Coronary artery (tissue), 2 donors: ENCODE results near the gene CRYGN.

Source experiments
- DNase-seq: peaks from one replicate; pipeline ENCODE4 v3.0.0-alpha.2; 2017; ENCODE audit warnings: low spot score
- H3K27ac ChIP-seq, 2 donors: fragments of 200-600 bp; sonication (generic); one replicate each; pipeline ENCODE4 v1.5.1; 2016 to 2019
- H3K4me3 ChIP-seq: fragments of 200-600 bp; sonication (generic); 2 replicates; pipeline ENCODE4 v1.5.1; 2016; ENCODE audit warnings: mild to moderate bottlenecking, moderate library complexity
- TF ChIP-seq, protein P1 (sequence below): fragments of 200-600 bp; sonication (generic); IDR thresholded peaks from one replicate; pipeline ENCODE4 v1.5.1; 2019; ENCODE audit warnings: antibody characterized with exemption

CRYGN gene

DNA sequence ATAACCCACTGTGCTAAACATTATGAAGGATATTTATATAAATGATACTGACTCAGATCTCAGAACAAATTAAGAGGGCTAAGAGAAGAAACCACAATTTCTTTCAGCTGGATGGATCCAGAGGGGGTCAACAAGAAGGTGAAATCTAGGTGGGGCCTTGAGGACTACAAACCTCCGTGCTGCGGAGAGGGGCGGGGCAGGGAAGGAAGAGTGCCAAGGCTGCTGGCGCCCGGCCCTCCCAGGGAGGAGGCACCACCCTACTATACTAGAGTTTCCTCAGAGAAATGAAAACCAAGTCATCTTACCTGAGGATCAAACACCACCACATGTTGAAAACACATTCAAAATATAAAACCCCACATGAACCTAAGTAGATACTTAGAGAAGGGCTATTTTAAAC lies 29.3 kb upstream of the CRYGN start:
- TF ChIP-seq, protein P1, sequence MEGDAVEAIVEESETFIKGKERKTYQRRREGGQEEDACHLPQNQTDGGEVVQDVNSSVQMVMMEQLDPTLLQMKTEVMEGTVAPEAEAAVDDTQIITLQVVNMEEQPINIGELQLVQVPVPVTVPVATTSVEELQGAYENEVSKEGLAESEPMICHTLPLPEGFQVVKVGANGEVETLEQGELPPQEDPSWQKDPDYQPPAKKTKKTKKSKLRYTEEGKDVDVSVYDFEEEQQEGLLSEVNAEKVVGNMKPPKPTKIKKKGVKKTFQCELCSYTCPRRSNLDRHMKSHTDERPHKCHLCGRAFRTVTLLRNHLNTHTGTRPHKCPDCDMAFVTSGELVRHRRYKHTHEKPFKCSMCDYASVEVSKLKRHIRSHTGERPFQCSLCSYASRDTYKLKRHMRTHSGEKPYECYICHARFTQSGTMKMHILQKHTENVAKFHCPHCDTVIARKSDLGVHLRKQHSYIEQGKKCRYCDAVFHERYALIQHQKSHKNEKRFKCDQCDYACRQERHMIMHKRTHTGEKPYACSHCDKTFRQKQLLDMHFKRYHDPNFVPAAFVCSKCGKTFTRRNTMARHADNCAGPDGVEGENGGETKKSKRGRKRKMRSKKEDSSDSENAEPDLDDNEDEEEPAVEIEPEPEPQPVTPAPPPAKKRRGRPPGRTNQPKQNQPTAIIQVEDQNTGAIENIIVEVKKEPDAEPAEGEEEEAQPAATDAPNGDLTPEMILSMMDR = no peak
- H3K4me3 ChIP-seq = no peak overlapping the region
- DNase-seq = no peak
- H3K27ac ChIP-seq = no peak overlapping the region

DNA sequence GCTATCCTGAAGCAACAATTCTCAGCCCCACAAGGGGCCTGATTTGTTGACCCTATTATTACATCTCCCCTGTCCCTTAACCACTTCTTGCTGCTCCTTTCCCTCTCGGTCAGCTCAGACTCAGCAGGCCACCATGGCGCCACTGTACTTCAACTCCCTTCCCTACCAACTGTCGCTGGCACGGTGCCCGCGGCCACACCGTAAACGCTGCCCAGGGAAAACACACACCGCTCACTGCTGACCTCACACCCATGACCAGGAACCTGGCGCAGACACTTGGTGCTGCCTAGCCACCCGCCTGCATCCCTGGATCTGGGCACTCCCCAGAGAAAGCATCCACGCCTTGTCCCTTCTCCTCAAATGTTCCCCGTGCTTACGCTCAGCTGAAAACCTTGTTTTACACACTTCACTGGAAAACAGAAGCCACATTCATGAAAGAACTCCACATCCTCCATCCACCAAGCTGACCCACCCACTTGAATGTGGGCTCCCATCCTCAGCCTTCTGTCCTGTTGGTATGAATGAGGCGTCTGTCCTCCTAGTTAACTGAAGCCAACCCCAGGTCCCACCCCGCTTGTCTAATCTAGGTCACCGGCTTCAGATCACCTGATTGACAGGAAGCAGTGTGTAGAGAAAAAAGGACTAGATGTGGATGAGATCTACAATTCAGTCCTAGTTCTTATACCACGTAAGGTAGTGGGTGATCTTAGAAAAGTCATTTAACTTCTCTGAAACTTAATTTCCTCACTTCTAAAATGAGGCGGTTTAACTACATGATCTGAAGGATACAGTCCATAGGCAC lies 28.5 kb upstream of the CRYGN start:
- TF ChIP-seq, protein P1 = no peak
- DNase-seq = no peak
- H3K4me3 ChIP-seq = no peak overlapping the region
- H3K27ac ChIP-seq = no peak overlapping the region

DNA sequence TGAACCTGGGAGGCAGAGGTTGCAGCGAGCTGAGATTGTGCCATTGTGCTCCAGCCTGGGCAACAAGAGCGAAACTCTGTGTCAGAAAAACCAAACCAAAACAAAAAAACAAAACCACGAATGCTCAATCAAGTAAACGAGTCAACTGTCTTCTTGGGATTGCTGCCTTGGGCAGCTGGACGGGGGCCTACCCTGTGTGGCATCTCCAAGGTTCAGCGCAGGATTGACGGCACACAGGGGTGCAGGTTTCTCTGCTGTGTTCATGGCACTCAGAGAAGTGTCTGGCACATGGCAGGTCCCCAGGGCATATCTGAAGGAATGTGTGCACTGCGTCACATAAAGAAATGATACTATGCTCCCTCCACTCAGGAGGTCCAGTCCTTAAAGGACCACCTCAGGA lies 25.2 kb upstream of the CRYGN start:
- TF ChIP-seq, protein P1 = no peak
- H3K27ac ChIP-seq = no peak overlapping the region
- no peak for DNase-seq
- H3K4me3 ChIP-seq = no peak overlapping the region

DNA sequence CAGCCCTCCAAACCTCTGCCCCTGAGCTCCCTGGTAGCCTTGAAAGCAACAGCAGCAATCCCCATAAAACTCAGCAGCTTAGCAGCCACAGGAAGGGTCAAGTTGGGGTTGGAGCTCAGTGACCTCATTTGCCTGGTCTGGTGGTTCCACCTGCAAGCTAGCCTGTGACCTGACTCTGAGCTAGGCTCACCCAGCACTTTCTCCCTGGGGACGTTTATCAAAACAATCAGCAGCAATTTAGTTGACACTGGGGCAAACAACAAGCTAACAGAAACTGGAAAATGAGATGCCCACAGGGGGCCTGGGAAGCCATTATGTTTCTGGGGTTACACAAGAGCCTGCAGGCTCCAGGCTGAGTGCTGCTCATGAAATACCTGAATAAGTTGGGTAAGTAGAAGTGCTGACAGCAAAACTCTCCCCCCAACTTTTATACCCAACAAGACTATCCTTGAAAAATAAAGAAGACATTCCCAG lies 22.4 kb upstream of the CRYGN start:
- DNase-seq = no peak
- Histone ChIP-seq H3K27ac (peak overlapping the region in 1 of 2 donors; percentile 95), H3K4me3 (no peak overlapping the region)
- TF ChIP-seq, protein P1 = no peak

DNA sequence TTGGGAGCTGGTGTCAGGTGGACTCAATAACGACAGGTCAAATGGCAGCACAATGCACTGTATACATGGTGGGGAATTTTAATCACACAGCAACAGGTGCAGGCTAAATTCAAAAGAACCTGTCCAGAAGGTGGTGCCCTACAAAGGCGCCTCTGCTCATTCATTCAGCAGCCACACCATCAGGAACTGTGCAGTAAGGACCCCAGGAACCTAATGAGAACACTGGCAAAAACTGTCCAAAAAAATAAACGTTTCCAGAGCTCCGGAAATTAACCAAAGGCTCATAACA lies 21.9 kb upstream of the CRYGN start:
- TF ChIP-seq, protein P1 = no peak
- H3K27ac ChIP-seq = peak overlapping the region; percentile 82 to 95
- no peak for DNase-seq
- H3K4me3 ChIP-seq = no peak overlapping the region

DNA sequence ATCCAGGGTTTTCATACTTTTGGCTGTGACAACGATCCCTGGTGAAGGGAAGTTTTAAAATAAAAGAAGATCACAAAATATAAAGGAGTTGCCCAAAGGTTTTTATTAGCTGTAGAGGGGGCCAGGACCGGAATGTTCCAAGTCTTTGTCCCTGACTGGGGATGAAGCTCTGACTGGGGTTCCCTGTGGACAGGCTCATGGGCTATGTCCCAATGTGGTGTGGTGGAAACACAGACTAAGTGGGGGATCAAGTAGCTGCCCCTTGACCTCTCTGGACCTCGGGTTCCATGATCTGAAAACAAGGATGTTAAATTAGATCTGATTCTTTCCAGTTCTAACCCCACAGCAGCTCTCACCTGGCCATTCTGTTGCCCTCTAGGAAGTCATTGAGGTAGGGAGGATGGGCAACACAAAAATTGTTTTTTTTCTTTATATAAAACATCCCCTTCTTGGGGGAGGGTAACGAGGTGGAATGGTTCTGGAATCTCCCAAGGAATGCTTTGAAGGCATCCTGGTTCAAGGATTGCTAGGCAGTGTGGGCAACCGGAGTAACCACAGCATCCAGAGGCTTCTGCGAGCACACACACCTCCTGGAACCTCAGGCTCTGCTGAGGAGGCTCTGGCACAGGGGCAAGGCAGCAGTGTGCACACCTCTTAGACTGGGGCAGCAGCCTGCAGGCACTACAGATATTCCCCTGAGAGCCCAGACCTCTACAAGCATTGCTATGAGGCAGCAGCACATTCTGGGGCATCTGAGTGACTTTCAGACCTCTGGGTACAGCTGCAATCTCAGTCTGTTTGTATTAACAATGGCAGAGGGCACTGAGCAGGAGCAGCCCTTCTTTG lies 21.4 kb upstream of the CRYGN start:
- DNase-seq = no peak
- Histone ChIP-seq H3K27ac (peak overlapping the region; percentile 82 to 95), H3K4me3 (peak overlapping the region; percentile 55)
- TF ChIP-seq, protein P1 = no peak
